A549 (cell line): Measurements from ENCODE around the gene GATA3. TPM values are rescaled to one million over a fixed set of nuclear protein-coding genes. Genes with fewer than 3 reads are reported as not detected.

Source experiments
- ATAC-seq, 2 experiments: fragments of 200-7000 bp in 1 of 2; fragments of >200 bp in 1 of 2; cut with Nextera tagmentation in 1 of 2; cut with Tn5 transposase in 1 of 2; 3 replicates each; pipeline versions ENCODE4 v1.8.0 to v1.9.1; 2018 to 2020; ENCODE audit warnings: mild to moderate bottlenecking in 1 of 2, moderate library complexity in 1 of 2
- CTCF ChIA-PET: fragments of 300-600 bp; sonication (Branson Sonifier 250); formaldehyde crosslinking; extraction: SDS; loops from one replicate; lab custom pipeline; 2021; ENCODE audit warnings: antibody characterized with exemption, inconsistent platforms; lab: Yijun Ruan, JAX
- POLR2A ChIA-PET: fragments of 350-600 bp; formaldehyde crosslinking; extraction: SDS; loops from one replicate; lab custom pipeline; 2021; ENCODE audit warnings: antibody characterized with exemption, inconsistent platforms; lab: Yijun Ruan, JAX
- DNase-seq, 2 experiments: peaks; one replicate each; pipeline versions ENCODE4 v3.0.0 to v3.0.0-alpha.2; 2011 to 2016; ENCODE audit warnings: low read depth in 1 of 2, low spot score in 1 of 2
- FAIRE-seq: peaks from 2 replicates; lab custom pipeline; 2011; peaks lifted over from hg19 to GRCh38; lab: Jason Lieb, UNC
- H3K27ac ChIP-seq, 2 experiments: fragments of >200 bp; sonication (Bioruptor Twin); formaldehyde crosslinking; 3 replicates each; pipeline ENCODE4 v1.5.1; 2016 to 2017
- H3K4me1 ChIP-seq: fragments of >200 bp; sonication (Bioruptor Twin); formaldehyde crosslinking; 3 replicates; pipeline ENCODE4 v1.6.1; 2016
- H3K4me2 ChIP-seq: fragments of >200 bp; sonication (Bioruptor Twin); formaldehyde crosslinking; 3 replicates; pipeline ENCODE4 v1.6.1; 2016
- H3K4me3 ChIP-seq: fragments of >200 bp; sonication (Bioruptor Twin); formaldehyde crosslinking; 3 replicates; pipeline ENCODE4 v1.5.1; 2016
- H3K9me3 ChIP-seq: fragments of >200 bp; sonication (Bioruptor Twin); formaldehyde crosslinking; 3 replicates; pipeline ENCODE4 v1.6.1; 2016
- ATOH8 ChIP-seq: fragments of 250-450 bp; sonication (Bioruptor Pico); IDR thresholded peaks from 2 replicates; pipeline ENCODE4 v1.5.0; 2020; ENCODE audit warnings: low read depth, mild to moderate bottlenecking, moderate library complexity
- BCL3 ChIP-seq: fragments of >200 bp; sonication (Bioruptor Twin); formaldehyde crosslinking; IDR thresholded peaks from 3 replicates; pipeline ENCODE4 v1.6.1; 2016
- BHLHE40 ChIP-seq: IDR thresholded peaks from 2 replicates; pipeline ENCODE4 v1.6.1; 2012; ENCODE audit warnings: low read depth, low read length, inconsistent platforms
- CBX2 ChIP-seq: fragments of 200-600 bp; sonication (generic); IDR thresholded peaks from 2 replicates; pipeline ENCODE4 v1.6.1; 2016; ENCODE audit warnings: low read depth, mild to moderate bottlenecking, borderline replicate concordance
- CBX8 ChIP-seq: fragments of 200-600 bp; sonication (generic); IDR thresholded peaks from 2 replicates; pipeline ENCODE4 v1.6.1; 2016
- EHF ChIP-seq: fragments of 250-450 bp; sonication (Bioruptor Pico); IDR thresholded peaks from 2 replicates; pipeline ENCODE4 v1.5.0; 2020; ENCODE audit warnings: mild to moderate bottlenecking
- EHMT2 ChIP-seq: fragments of 200-600 bp; sonication (generic); IDR thresholded peaks from 2 replicates; pipeline ENCODE4 v1.6.1; 2016; ENCODE audit warnings: antibody characterized with exemption, low read depth, mild to moderate bottlenecking, moderate library complexity
- FOXS1 ChIP-seq: fragments of 250-450 bp; sonication (Bioruptor Pico); IDR thresholded peaks from 2 replicates; pipeline ENCODE4 v1.5.0; 2020; ENCODE audit warnings: mild to moderate bottlenecking, moderate library complexity
- HDAC2 ChIP-seq: fragments of 200-600 bp; sonication (generic); IDR thresholded peaks from 2 replicates; pipeline ENCODE4 v1.6.1; 2016
- HMGXB4 ChIP-seq: fragments of 250-450 bp; sonication (Bioruptor Pico); IDR thresholded peaks from 2 replicates; pipeline ENCODE4 v1.5.0; 2021; ENCODE audit warnings: mild to moderate bottlenecking, moderate library complexity, borderline replicate concordance
- HOXA7 ChIP-seq: fragments of 250-450 bp; sonication (Bioruptor Pico); IDR thresholded peaks from 2 replicates; pipeline ENCODE4 v1.5.0; 2020; ENCODE audit warnings: mild to moderate bottlenecking, moderate library complexity
- HOXB13 ChIP-seq: fragments of 250-450 bp; sonication (Bioruptor Pico); IDR thresholded peaks from 2 replicates; pipeline ENCODE4 v1.5.0; 2020; ENCODE audit warnings: low read depth, mild to moderate bottlenecking, moderate library complexity
- JUN ChIP-seq, 2 experiments: fragments of >200 bp; sonication (Bioruptor Twin); formaldehyde crosslinking; IDR thresholded peaks; 2 replicates in 1 of 2; 3 replicates in 1 of 2; pipeline ENCODE4 v1.6.1; 2016 to 2017
- JUNB ChIP-seq: fragments of >200 bp; sonication (Bioruptor Twin); formaldehyde crosslinking; IDR thresholded peaks from 2 replicates; pipeline ENCODE4 v1.6.1; 2016
- KDM5A ChIP-seq: fragments of 200-600 bp; sonication (generic); IDR thresholded peaks from 2 replicates; pipeline ENCODE4 v1.6.1; 2016; ENCODE audit warnings: antibody characterized with exemption, mild to moderate bottlenecking
- MAFK ChIP-seq: fragments of 450-650 bp; IDR thresholded peaks from 2 replicates; pipeline ENCODE4 v1.6.1; 2014; ENCODE audit not compliant: partially characterized antibody
- MAZ ChIP-seq: fragments of 150-350 bp; IDR thresholded peaks from 2 replicates; pipeline ENCODE4 v1.6.1; 2014; ENCODE audit warnings: antibody characterized with exemption, low read depth, low read length, borderline replicate concordance
- MYC ChIP-seq: IDR thresholded peaks from 2 replicates; pipeline ENCODE4 v1.6.1; 2012; ENCODE audit warnings: mild to moderate bottlenecking, inconsistent platforms, low read length, improper control_type of control experiment, borderline replicate concordance
- NFE2L2 ChIP-seq: fragments of 150-350 bp; conservative IDR thresholded peaks from 2 replicates; pipeline ENCODE4 v1.6.1; 2014; ENCODE audit warnings: low read length
- NPAS2 ChIP-seq: fragments of 250-450 bp; sonication (Bioruptor Pico); IDR thresholded peaks from 2 replicates; pipeline ENCODE4 v1.8.0; 2022; ENCODE audit warnings: mild to moderate bottlenecking, moderate library complexity, borderline replicate concordance
- POLR2A ChIP-seq: IDR thresholded peaks from 2 replicates; pipeline ENCODE4 v1.6.1; 2012; ENCODE audit warnings: mild to moderate bottlenecking, low read length
- RARB ChIP-seq: fragments of 250-450 bp; sonication (Bioruptor Pico); IDR thresholded peaks from 2 replicates; pipeline ENCODE4 v1.8.0; 2021; ENCODE audit warnings: mild to moderate bottlenecking, moderate library complexity
- RCOR1 ChIP-seq: fragments of 150-350 bp; IDR thresholded peaks from 2 replicates; pipeline ENCODE4 v1.6.1; 2014; ENCODE audit warnings: antibody characterized with exemption, low read length, low read depth
- RNF2 ChIP-seq: fragments of 200-600 bp; sonication (generic); IDR thresholded peaks from 2 replicates; pipeline ENCODE4 v1.6.1; 2016; ENCODE audit warnings: low read depth, mild to moderate bottlenecking, antibody characterized with exemption, moderate library complexity, borderline replicate concordance
- SREBF2 ChIP-seq: fragments of 450-650 bp; IDR thresholded peaks from 2 replicates; pipeline ENCODE4 v1.6.1; 2014; ENCODE audit warnings: mild to moderate bottlenecking, moderate library complexity
- TP53 ChIP-seq: fragments of 250-450 bp; sonication (Bioruptor Pico); IDR thresholded peaks from 2 replicates; pipeline ENCODE4 v1.5.0; 2021; ENCODE audit warnings: mild to moderate bottlenecking, moderate library complexity
- ZFP36 ChIP-seq: fragments of 450-650 bp; IDR thresholded peaks from 2 replicates; pipeline ENCODE4 v1.6.1; 2014; ENCODE audit warnings: borderline replicate concordance; ENCODE audit not compliant: partially characterized antibody
- ZSCAN20 ChIP-seq: fragments of 250-450 bp; sonication (Bioruptor Pico); IDR thresholded peaks from 2 replicates; pipeline ENCODE4 v1.8.0; 2022; ENCODE audit warnings: mild to moderate bottlenecking, moderate library complexity
- WGBS: methylation state at CpG from one replicate; pipeline ENCODE4 v1.1.6; 2017; ENCODE audit errors: missing lambda C conversion rate; 5-methylcytosine and 5-hydroxymethylcytosine counted together
- polyA plus RNA-seq, 4 experiments: library from polyadenylated mRNA; depleted of rRNA in 3 of 4; stranded (reverse); fragments of >200 nt; fragmentation: RNase III in 1 of 4; extraction: RNeasy Plus Mini Kit Qiagen cat#74134 plus additional on column Dnase treatment in 1 of 4; gene quantifications; 2 replicates in 3 of 4; 3 replicates in 1 of 4; pipeline ENCODE4 v1.2.3, GENCODE V29; 2011 to 2017

Gene GATA3
- polyA plus RNA-seq, 2 of the 4 experiments (the other 2 are of a cell fraction) = 1.3 to 3.5 TPM

GRCh38 chr10:8069627-8070026, 15.1 kb downstream of the GATA3 start:
- H3K4me3 ChIP-seq = no peak overlapping the region
- peaks cover 9% of the 10 kb centered on the region for H3K4me1 ChIP-seq
- FAIRE-seq (no peak), ATAC-seq (no peak), DNase-seq (no peak)
- ChIA-PET POLR2A (no interaction called here), CTCF (interaction anchor here (1.0 kb wide), 1 partner anchor 9 kb away, joined by 3 read pairs; no protein-coding TSS in a partner anchor)
- H3K27ac ChIP-seq = no peak overlapping the region
- H3K4me2 ChIP-seq = no peak overlapping the region
- no peaks in the 10 kb centered on the region for H3K9me3 ChIP-seq
- TF ChIP-seq HMGXB4 (CRISPR knock-in tag) (no peak), ZSCAN20 (CRISPR knock-in tag) (no peak), SREBF2 (no peak), JUN (IDR thresholded peaks at IDR 0.05) (no peak), BHLHE40 (no peak), KDM5A (no peak), BCL3 (no peak), FOXS1 (CRISPR knock-in tag) (no peak), ATOH8 (no peak), JUNB (no peak), NPAS2 (no peak)
- 82% methylated on average over 7 of the region's 7 CpGs for WGBS

- no peak overlapping the region for H3K4me3 ChIP-seq
- POLR2A ChIA-PET = no interaction called here
Observed at GRCh38 chr10:8070440-8070839, 16.0 kb downstream of the GATA3 start.

GRCh38 chr10:8071006-8071405, 16.5 kb downstream of the GATA3 start:
- no peak for TF ChIP-seq JUNB
- TF ChIP-seq HOXA7 (CRISPR knock-in tag) = no peak
- TF ChIP-seq NFE2L2 = no peak
- TF ChIP-seq EHF (CRISPR knock-in tag) = no peak
- no peak for TF ChIP-seq EHMT2
- no peak for TF ChIP-seq ZFP36
- TF ChIP-seq TP53 (CRISPR knock-in tag) = no peak
- TF ChIP-seq HOXB13 (CRISPR knock-in tag) = no peak
- TF ChIP-seq RCOR1 = no peak
- no peak for TF ChIP-seq RNF2
- TF ChIP-seq CBX2 = no peak
- no peak for TF ChIP-seq RARB (CRISPR knock-in tag)
- no peak for TF ChIP-seq HDAC2
- no peak overlapping the region for H3K4me3 ChIP-seq
- no peaks in the 10 kb centered on the region for H3K9me3 ChIP-seq
- FAIRE-seq (no peak), ATAC-seq (no peak), DNase-seq (no peak)
- peaks cover 6% of the 10 kb centered on the region; the same call in 2 of the 3 replicates for H3K4me1 ChIP-seq
- ChIA-PET CTCF (interaction anchor here (1.1 to 1.2 kb wide), 2 partner anchors 14 to 1139 kb away, joined by 3 read pairs; no protein-coding TSS in a partner anchor), POLR2A (no interaction called here)
- WGBS = 67% methylated on average over 3 of the region's 3 CpGs
- no peak overlapping the region for H3K27ac ChIP-seq
- H3K4me2 ChIP-seq = no peak overlapping the region

More at GRCh38 chr10:8070440-8070839, 16.0 kb downstream of the GATA3 start:
- no peak overlapping the region for H3K4me2 ChIP-seq
- no peak overlapping the region for H3K27ac ChIP-seq
- ATAC-seq (no peak), FAIRE-seq (no peak), DNase-seq (no peak)
- CTCF ChIA-PET = interaction anchor here (1.1 kb wide), 1 partner anchor 1139 kb away, joined by 3 read pairs; no protein-coding TSS in a partner anchor
- WGBS = 95% methylated on average over 6 of the region's 6 CpGs
- H3K4me1 ChIP-seq = peaks cover 7% of the 10 kb centered on the region
- H3K9me3 ChIP-seq = no peaks in the 10 kb centered on the region
- TF ChIP-seq MAFK (no peak), MYC (no peak), HDAC2 (no peak), POLR2A (no peak), MAZ (no peak), NPAS2 (no peak), CBX8 (no peak), RNF2 (no peak)
